A549 (cell line): ENCODE measurements around the gene CATSPERB.

ENCODE experiments used
- CHD2 ChIP-seq: fragments of 150-350 bp; IDR thresholded peaks from 2 replicates; pipeline ENCODE4 v1.6.1; 2014; ENCODE audit warnings: low read length; ENCODE audit not compliant: partially characterized antibody
- ESRRA ChIP-seq: fragments of 150-350 bp; IDR thresholded peaks from 2 replicates; pipeline ENCODE4 v1.6.1; 2014; ENCODE audit warnings: mild to moderate bottlenecking, low read length, borderline replicate concordance
- POLR2A ChIP-seq: IDR thresholded peaks from 2 replicates; pipeline ENCODE4 v1.6.1; 2012; ENCODE audit warnings: mild to moderate bottlenecking, low read length

DNA sequence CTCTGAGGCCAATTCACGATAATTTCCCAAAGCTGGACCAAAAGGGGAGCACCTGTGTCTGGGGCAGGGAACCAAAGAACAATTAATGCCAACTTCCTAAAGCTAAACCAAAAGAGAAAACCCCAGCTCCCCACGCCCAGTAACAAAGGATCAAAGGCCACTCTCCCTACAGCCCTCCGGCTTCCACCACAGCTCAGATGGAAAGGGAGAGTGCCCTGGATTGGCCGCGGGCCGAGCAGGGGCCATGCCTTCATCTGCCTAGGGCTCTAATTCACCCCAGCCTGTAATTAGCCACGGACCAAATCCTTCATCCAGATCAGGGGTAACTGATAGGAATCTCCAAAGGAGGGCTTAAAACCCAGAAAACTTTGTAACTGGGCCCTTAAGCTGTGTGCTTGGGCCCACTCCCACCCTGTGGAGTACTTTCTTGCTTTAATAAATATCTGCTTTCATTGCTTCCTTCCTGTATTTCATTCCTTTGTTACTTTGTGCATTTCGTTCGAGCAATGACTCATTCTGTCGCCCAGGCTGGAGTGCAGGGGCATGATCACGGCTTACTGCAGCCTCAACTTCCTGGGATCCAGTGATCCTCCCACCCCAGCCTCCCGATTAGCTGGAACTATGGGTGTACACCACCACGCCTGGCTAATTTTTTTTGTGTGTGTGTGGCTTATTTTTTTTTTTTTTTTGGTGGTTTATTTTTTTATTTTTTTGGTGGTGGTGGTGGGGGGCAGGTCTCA, 156.2 kb downstream of the CATSPERB start:
- TF ChIP-seq POLR2A (no peak), ESRRA (no peak), CHD2 (no peak)
